ENCODE results near the gene MX2.
"Not testable (repeated sequence)": the region's sequence is repeated elsewhere in the genome, so short reads cannot be mapped to it uniquely, and the experiment has no call there.

The MX2 gene

DNA sequence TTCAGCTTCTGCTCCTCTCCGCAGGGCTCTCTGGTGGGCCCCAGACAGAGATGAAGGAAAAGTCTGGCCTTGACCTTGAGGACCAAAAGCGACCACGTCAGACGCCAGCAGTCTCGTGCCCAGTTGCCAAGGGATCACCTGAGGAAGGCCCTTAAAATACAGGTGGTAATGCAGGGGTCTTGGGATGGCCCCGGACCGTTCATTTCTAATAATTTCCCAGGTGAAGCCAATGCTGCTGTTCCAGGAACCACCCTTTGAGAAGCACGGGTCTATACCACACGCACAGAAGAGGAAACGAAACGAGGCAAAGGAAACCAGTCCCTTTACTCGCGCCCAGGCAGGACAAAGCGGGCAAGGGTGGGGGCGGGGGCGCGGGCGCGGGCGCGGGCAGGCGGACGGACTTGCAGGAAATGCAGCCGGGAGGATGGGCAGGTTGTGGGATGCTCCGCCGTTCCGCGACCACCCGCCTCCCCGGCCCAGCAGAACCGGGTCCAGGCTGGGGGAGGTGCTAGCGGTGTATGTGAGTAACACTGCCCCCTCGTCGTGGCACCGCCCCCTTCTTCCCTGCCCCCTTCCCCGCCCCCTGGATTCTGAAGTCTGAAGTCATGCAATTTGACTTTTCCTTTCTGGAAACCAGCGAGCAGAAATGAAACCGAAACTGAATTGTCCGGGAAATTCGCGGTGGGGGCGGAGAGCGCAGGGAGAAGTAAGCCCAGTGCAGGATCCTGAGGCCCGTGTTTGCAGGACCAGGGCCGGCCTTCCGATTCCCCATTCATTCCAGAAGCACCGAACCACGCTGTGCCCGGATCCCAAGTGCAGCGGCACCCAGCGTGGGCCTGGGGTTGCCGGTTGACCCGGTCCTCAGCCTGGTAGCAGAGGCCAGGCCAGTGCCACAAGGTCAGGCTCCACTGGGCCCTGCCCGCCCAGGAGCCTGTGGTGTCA, 58.4 kb downstream of the MX2 start:
- no peak for DNase-seq

DNA sequence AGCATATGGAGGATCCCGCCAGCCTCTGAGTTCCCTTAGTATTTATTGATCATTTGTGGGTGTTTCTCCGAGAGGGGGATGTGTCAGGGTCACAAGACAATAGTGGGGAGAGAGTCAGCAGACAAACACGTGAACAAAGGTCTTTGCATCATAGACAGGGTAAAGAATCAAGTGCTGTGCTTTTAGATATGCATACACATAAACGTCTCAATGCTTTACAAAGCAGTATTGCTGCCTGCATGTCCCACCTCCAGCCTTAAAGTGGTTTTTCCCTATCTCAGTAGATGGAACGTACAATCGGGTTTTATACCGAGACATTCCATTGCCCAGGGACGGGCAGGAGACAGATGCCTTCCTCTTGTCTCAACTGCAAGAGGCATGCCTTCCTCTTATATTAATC, 59.2 kb downstream of the MX2 start:
- not testable (repeated sequence) for DNase-seq

- DNase-seq: no peak
Measured at GRCh38 chr21:41422546-41423304, 60.9 kb downstream of the MX2 start.

- not testable (repeated sequence) for DNase-seq
Measured at GRCh38 chr21:41423305-41423636, 61.4 kb downstream of the MX2 start.

DNA sequence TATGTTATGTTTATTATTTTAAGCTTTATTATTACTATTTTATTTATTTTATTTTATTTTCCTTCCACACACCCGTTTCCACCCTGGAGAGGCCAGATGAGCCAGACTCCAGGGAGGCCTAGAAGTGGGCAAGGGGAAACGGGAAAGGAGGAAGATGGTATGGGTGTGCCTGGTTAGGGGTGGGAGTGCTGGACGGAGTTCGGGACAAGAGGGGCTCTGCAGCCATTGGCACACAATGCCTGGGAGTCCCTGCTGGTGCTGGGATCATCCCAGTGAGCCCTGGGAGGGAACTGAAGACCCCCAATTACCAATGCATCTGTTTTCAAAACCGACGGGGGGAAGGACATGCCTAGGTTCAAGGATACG, 63.7 kb downstream of the MX2 start:
- no peak for DNase-seq

DNA sequence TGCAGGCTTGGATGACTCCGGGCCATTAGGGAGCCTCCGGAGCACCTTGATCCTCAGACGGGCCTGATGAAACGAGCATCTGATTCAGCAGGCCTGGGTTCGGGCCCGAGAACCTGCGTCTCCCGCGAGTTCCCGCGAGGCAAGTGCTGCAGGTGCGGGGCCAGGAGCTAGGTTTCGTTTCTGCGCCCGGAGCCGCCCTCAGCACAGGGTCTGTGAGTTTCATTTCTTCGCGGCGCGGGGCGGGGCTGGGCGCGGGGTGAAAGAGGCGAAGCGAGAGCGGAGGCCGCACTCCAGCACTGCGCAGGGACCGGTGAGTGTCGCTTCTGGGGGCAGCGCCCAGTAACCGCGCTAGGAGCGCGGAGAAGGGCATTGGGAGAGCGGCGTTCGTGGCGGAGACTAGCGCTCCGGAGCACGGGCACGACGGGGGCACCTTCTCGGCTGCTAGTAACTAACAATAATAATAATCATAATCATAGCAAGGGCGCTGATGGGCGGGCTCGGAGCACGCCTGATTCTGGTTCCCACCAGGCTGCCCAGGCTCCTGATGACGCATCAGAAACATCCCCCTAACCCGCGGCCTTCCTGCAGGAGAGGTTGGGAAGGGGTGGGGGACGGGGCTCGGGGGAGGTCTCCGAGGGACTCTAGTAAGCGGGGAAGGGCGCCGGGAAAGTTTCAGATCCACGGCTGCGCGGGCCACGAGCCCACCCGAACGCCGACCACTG, 64.3 kb downstream of the MX2 start, which contains the start of gene MX1:
TSS of gene MX1 (plus strand) at position 286 of the 722 bp plus-strand sequence. CDS start 5,832 bp downstream, outside the sequence.
- no peak for DNase-seq

DNA sequence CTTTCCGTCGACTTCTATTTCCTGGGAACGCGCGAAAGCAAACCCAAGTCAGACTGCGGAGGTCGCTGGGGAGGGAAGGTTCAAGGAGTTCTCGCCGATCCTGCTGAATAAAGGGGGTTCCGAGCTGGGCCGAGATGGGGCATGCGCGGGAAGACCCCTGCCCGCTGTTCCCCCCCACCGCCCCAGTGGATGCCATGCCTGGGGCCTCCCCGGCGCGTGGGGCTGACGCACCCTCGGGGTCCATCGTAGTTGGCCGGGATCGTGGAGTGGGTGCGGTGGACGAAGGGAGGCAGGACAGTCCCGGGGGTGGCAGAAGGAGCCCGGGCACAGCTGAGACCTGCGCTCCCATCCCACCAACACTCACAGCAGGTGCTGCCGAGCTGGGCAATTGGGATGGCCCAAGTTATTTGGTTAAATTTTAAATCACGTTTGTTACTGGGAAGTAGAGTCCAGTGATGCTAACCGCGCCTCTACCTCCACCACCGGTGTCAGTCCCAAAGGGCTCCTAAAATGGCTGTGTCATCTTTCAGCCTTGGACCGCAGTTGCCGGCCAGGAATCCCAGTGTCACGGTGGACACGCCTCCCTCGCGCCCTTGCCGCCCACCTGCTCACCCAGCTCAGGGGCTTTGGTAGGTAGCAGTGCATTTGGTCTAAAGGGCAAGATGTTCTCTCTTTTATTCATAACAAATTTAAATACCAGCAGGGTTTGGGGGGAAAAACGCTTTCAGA, 65.0 kb downstream of the MX2 start:
- no peak for DNase-seq

- no peak for DNase-seq
Measured at GRCh38 chr21:41427556-41427955, 65.7 kb downstream of the MX2 start.

DNA sequence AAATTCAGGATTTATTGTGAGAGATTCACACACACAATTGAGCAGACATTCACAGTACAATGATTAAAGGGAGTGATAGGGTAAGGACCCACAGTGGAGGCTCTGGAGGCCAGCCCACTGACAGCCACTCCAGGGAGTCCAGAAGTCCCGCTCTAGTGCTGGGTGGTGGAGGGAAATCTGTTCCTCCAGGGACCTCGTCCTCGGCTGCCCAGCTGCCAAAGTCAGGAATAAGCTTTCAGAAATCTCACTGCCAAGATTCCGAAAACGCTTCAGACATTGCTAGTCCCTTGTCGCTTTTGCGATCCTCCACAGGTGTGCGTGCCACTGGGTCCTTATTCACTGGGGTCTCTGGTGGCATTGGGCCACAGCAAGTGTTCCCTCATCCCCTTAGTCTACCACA, 66.5 kb downstream of the MX2 start:
- DNase-seq: no peak

DNA sequence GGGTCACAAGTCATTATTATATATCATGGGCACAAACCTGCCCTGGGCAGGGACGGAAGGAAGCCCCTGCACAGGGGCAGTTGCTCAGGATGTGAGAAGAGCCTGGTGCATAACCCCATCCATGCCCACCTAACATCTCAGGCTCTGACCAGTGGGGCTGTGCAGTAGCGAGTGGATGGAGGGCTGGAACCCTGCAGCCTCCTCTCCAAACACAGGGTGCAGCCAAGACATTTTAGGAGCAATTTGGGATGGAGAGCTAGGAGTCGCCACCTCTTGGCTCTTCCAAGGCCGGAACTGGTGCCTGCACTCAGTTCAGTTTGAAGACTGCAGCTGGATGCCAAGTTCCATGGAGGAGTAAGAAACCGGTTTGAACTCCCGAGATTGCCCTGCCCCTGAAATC, 67.0 kb downstream of the MX2 start:
- DNase-seq: no peak

- no peak for DNase-seq
Measured at GRCh38 chr21:41429305-41429704, 67.5 kb downstream of the MX2 start.

GRCh38 chr21:41429925-41430491, 68.2 kb downstream of the MX2 start:
- no peak for DNase-seq

GRCh38 chr21:41431788-41432548, 70.1 kb downstream of the MX2 start:
- no peak for DNase-seq

- no peak for DNase-seq
Measured at GRCh38 chr21:41432562-41433460, 71.0 kb downstream of the MX2 start.

DNA sequence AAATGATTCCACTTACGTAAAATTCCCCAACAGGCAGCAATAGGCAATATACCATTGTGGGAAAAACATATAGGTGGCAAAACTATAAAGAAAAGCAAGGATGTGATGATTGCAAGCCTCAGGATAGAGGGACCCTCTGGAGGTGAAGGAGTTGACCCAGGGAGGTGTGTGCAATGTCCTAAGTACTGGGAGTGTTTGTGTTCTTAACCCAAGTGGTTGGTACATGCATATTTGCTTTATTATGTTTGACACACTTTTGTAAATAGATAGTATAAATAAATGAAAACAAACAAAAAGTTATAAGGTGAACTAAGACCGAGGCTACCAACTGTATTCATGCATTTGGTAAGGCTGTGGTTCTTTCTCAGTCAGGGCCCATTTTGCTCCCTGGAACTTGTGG, 71.7 kb downstream of the MX2 start:
- DNase-seq: no peak

- DNase-seq: no peak
Measured at GRCh38 chr21:41435706-41436105, 73.9 kb downstream of the MX2 start.

DNA sequence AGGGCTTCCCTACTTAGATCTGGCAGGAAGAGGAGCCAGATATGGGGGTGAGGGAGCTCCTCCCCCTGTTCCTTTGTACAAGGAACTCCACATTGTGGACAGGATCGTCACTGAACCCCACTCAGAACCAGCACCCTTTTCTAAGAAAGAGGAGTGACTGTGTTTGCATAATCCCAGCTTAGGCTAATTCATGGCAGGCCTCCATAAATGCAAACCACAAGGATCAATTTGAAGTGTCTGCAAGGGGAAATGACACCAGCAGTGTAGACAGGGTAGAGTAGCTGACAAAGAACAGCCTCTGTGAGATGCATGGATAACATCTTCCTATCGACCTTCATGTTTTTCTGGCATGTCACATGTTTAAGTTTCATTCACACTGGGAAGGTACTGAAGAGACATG, 75.9 kb downstream of the MX2 start:
- DNase-seq: no peak

GRCh38 chr21:41438425-41439113, 76.7 kb downstream of the MX2 start:
- no peak for DNase-seq

DNA sequence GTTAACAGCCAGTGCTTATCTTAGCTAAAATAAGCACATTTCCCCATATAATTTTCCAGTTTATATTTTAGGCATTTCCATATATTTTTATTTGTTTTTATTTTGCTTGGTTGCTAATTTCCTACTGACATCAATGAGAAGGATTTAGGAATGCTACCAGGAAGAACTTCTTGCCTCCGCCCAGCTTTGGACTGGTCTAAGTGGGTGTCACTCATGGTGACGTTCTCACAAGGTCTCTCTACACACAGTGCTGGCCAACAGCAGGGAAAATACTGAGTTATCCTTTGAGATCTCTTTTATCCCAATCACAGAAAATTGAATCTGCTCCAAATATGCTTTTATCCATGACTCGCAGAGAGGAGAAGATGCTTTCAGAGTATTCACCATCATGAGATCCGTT, 77.4 kb downstream of the MX2 start:
- no peak for DNase-seq

DNA sequence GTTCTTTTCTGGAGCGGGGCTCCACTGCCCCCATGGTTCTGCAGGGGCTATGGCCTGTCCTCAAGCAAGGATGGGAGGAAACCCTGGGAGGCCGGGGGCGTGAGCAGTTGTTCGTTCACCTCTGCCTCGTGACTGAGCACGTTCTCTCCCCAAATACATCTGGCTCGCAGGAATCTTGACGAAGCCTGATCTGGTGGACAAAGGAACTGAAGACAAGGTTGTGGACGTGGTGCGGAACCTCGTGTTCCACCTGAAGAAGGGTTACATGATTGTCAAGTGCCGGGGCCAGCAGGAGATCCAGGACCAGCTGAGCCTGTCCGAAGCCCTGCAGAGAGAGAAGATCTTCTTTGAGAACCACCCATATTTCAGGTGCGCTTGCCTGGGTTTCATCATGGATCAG, 79.7 kb downstream of the MX2 start:
- no peak for DNase-seq

Data from NCI-H2081 treated with DMSO at 0.1 percent for 48 hours (cell line).